ENCODE data around the gene COL6A3. TPM values are rescaled to one million over a fixed set of nuclear protein-coding genes. Genes with fewer than 3 reads are reported as not detected.

The COL6A3 gene
- total and polyA plus RNA-seq, 7 donors: 2.8 to 715 (median 233) TPM

- WGBS, 2 donors: 72 to 83% methylated on average over 8 of the region's 8 CpGs
- peak overlapping the region in 3 of 4 donors; percentile 81 to 87 (median 86) for H3K27ac ChIP-seq
- H3K9me3 ChIP-seq: no peaks in the 10 kb centered on the region
- H3K27me3 ChIP-seq: no peaks in the 10 kb centered on the region
- peaks cover 0 to 58% (median 54%) of the 10 kb centered on the region in 4 donors for H3K4me1 ChIP-seq
- no peaks in the 10 kb centered on the region for H3K36me3 ChIP-seq
- DNase-seq: no peak
- intact Hi-C loops (cut with DNase I): loop anchor here (5.0 kb wide), 1 partner anchor 36 kb away; no protein-coding TSS in a partner anchor
- H3K4me3 ChIP-seq: no peak overlapping the region
- no peak for TF ChIP-seq POLR2A (IDR thresholded peaks at IDR 0.05)
- no peak for TF ChIP-seq POLR2AphosphoS5 (IDR thresholded peaks at IDR 0.05)
- TF ChIP-seq EP300 (IDR thresholded peaks at IDR 0.05): no peak
- TF ChIP-seq, protein P1, sequence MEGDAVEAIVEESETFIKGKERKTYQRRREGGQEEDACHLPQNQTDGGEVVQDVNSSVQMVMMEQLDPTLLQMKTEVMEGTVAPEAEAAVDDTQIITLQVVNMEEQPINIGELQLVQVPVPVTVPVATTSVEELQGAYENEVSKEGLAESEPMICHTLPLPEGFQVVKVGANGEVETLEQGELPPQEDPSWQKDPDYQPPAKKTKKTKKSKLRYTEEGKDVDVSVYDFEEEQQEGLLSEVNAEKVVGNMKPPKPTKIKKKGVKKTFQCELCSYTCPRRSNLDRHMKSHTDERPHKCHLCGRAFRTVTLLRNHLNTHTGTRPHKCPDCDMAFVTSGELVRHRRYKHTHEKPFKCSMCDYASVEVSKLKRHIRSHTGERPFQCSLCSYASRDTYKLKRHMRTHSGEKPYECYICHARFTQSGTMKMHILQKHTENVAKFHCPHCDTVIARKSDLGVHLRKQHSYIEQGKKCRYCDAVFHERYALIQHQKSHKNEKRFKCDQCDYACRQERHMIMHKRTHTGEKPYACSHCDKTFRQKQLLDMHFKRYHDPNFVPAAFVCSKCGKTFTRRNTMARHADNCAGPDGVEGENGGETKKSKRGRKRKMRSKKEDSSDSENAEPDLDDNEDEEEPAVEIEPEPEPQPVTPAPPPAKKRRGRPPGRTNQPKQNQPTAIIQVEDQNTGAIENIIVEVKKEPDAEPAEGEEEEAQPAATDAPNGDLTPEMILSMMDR (IDR thresholded peaks at IDR 0.05): no peak
Measured at GRCh38 chr2:237280939-237281338, 133.0 kb downstream of the COL6A3 start.

GRCh38 chr2:237280229-237280628 is 133.7 kb downstream of the COL6A3 start:
- no peaks in the 10 kb centered on the region for H3K27me3 ChIP-seq
- DNase-seq: no peak
- intact Hi-C loops (cut with DNase I): loop anchor here (5.0 kb wide), 1 partner anchor 37 kb away; no protein-coding TSS in a partner anchor
- peaks cover 0 to 58% (median 54%) of the 10 kb centered on the region in 4 donors for H3K4me1 ChIP-seq
- H3K4me3 ChIP-seq: no peak overlapping the region
- peaks cover 0 to 4% (median 0%) of the 10 kb centered on the region in 4 donors for H3K9me3 ChIP-seq
- no peaks in the 10 kb centered on the region for H3K36me3 ChIP-seq
- peak overlapping the region in 3 of 4 donors; percentile 81 to 87 (median 86) for H3K27ac ChIP-seq
- TF ChIP-seq POLR2AphosphoS5 (IDR thresholded peaks at IDR 0.05) (peak in 1 of 4 donors; percentile 48), EP300 (IDR thresholded peaks at IDR 0.05) (no peak), POLR2A (IDR thresholded peaks at IDR 0.05) (no peak)
- TF ChIP-seq, protein P1 (IDR thresholded peaks at IDR 0.05): no peak
- 73 to 77% methylated on average over 11 of the region's 11 CpGs for WGBS, 2 donors

- WGBS, 2 donors: 74 to 82% methylated on average over 9 of the region's 9 CpGs
- peak overlapping the region; percentile 56 to 87 (median 84) for H3K27ac ChIP-seq
- DNase-seq: peak; percentile 68
- no peak overlapping the region for H3K4me3 ChIP-seq
- H3K4me1 ChIP-seq: peaks cover 0 to 58% (median 54%) of the 10 kb centered on the region in 4 donors
- H3K36me3 ChIP-seq: no peaks in the 10 kb centered on the region
- TF ChIP-seq POLR2AphosphoS5 (IDR thresholded peaks at IDR 0.05): no peak
- TF ChIP-seq, protein P1 (IDR thresholded peaks at IDR 0.05): no peak
- no peak for TF ChIP-seq EP300 (IDR thresholded peaks at IDR 0.05)
- TF ChIP-seq POLR2A (IDR thresholded peaks at IDR 0.05): no peak
- no peaks in the 10 kb centered on the region for H3K27me3 ChIP-seq
- H3K9me3 ChIP-seq: peaks cover 0 to 5% (median 0%) of the 10 kb centered on the region in 4 donors
- intact Hi-C loops (cut with DNase I): no loop called here
Measured at GRCh38 chr2:237279012-237279768, 134.8 kb downstream of the COL6A3 start.

DNA sequence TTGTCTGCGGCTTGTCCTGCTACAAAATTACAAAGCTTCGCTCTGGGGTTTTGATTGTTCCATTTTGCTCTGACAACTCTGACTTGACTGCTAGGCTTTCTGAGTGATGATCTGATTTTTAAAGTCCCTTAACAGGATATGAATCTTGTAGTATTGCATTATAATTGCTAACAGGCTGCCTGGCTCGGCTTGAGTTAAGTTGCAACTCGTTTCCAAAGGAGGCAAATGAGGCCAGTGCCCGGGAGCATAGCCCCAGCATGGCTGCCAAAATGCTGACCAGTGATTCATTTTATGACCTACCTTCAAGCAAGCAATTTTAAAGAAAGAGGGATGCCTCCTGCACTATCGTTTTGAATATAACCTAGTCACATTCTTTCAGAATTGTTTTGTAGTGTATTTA is 135.4 kb downstream of the COL6A3 start:
- TF ChIP-seq POLR2A (IDR thresholded peaks at IDR 0.05): no peak
- TF ChIP-seq EP300 (IDR thresholded peaks at IDR 0.05): peak in 1 of 4 donors; percentile 28
- TF ChIP-seq, protein P1 (IDR thresholded peaks at IDR 0.05): no peak
- peak in 3 of 4 donors; percentile 61 to 72 (median 67) for TF ChIP-seq POLR2AphosphoS5 (IDR thresholded peaks at IDR 0.05)
- Histone ChIP-seq H3K4me1 (peaks cover 0 to 53% (median 51%) of the 10 kb centered on the region in 4 donors), H3K4me3 (no peak overlapping the region), H3K9me3 (peaks cover 0 to 5% (median 0%) of the 10 kb centered on the region in 4 donors), H3K27ac (peak overlapping the region; percentile 56 to 87 (median 84)), H3K27me3 (no peaks in the 10 kb centered on the region), H3K36me3 (no peaks in the 10 kb centered on the region)
- intact Hi-C loops (cut with DNase I): no loop called here
- WGBS, 2 donors: 62 to 72% methylated on average over 6 of the region's 6 CpGs
- DNase-seq: peak; percentile 92

Measured in sigmoid colon (tissue), 7 donors.